Breast epithelium (tissue), 4 donors: ENCODE results near the gene UMODL1. TPM values are rescaled to one million over a fixed set of nuclear protein-coding genes. Genes with fewer than 3 reads are reported as not detected.
A peak's percentile ranks its signal among the peaks of the same experiment; 100 is the strongest.

Source experiments
- DNase-seq, 2 donors: peaks; one replicate each; pipeline ENCODE4 v3.0.0-alpha.2; 2019; ENCODE audit warnings: low spot score in 2 of 2
- H3K27ac ChIP-seq, 2 donors: fragments of 200-600 bp; sonication (generic) in 1 of 2; one replicate each; pipeline ENCODE4 v1.5.1; 2016 to 2019; ENCODE audit warnings: mild to moderate bottlenecking in 1 of 2
- H3K27me3 ChIP-seq, 2 donors: fragments of 200-600 bp; sonication (generic) in 1 of 2; one replicate each; pipeline versions ENCODE4 v1.5.1 to v1.6.0; 2017 to 2019; ENCODE audit warnings: control low read depth in 1 of 2, mild to moderate bottlenecking in 1 of 2
- H3K36me3 ChIP-seq: fragments of 200-600 bp; one replicate; pipeline ENCODE4 v1.5.1; 2019
- H3K4me1 ChIP-seq, 2 donors: fragments of 200-600 bp; sonication (generic); one replicate each; pipeline ENCODE4 v1.5.1; 2016 to 2019; ENCODE audit warnings: control low read depth in 1 of 2
- H3K4me3 ChIP-seq, 3 donors: fragments of 200-600 bp; sonication (generic); 1 replicate in 2 of 3; 2 replicates in 1 of 3; pipeline ENCODE4 v1.5.1; 2016 to 2019; ENCODE audit warnings: mild to moderate bottlenecking in 3 of 3, moderate library complexity in 2 of 3
- H3K9me3 ChIP-seq, 2 donors: fragments of 200-600 bp; sonication (generic) in 1 of 2; one replicate each; pipeline ENCODE4 v1.5.1; 2016 to 2019; ENCODE audit warnings: control low read depth in 1 of 2
- POLR2A ChIP-seq: fragments of 450-650 bp; IDR thresholded peaks from one replicate; pipeline ENCODE4 v1.6.1; 2016; ENCODE audit warnings: antibody characterized with exemption, mild to moderate bottlenecking, moderate library complexity
- POLR2AphosphoS5 ChIP-seq, 3 donors: sonication (generic); formaldehyde crosslinking; IDR thresholded peaks; one replicate each; pipeline ENCODE4 v1.6.1; 2017; ENCODE audit warnings: antibody characterized with exemption in 3 of 3
- intact Hi-C: fragments of 100-400 bp; cut with DNase I; formaldehyde crosslinking; loops from one replicate; pipeline ENCODE4 v1.15.1; 2023; ENCODE audit warnings: low total_unique reads
- total RNA-seq, 3 donors: library from RNA; depleted of rRNA; stranded (reverse); fragments of >200 nt; gene quantifications; one replicate each; pipeline ENCODE4 v1.1.0, GENCODE V29; 2016
- TF ChIP-seq, protein P1 (sequence below), 3 donors: fragments of 450-650 bp; IDR thresholded peaks; one replicate each; pipeline ENCODE4 v1.5.1; 2016 to 2017; ENCODE audit warnings: antibody characterized with exemption in 3 of 3, mild to moderate bottlenecking in 3 of 3, moderate library complexity in 3 of 3

UMODL1 gene
- total RNA-seq, 3 donors from 2014 or later = not detected

DNA sequence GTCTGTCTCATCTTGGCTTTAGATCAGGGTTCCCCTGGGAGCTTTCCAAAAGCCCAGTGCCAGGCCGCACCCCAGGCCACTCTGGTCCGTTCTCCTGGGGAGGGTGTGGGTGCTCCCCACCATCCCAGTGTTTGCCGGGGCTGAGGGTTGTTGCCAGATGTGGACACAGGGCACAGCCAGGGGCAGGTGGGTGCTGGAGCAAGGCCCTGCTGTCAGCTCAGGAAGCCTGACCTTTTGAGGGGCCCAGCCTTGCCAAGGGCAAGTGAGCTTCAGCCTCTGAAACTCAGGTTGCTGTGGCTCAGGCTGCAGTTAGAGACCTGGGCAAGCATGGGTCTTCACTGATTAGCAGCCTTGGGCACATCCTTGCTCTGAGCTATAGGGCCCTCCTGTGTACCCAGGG lies 38.1 kb upstream of the UMODL1 start:
- Histone ChIP-seq H3K36me3 (no peaks in the 10 kb centered on the region), H3K9me3 (no peaks in the 10 kb centered on the region), H3K4me1 (peaks cover 0 to 3% of the 10 kb centered on the region in 2 donors), H3K27me3 (no peaks in the 10 kb centered on the region), H3K27ac (no peak overlapping the region), H3K4me3 (no peak overlapping the region)
- intact Hi-C loops = no loop called here
- DNase-seq = no peak
- TF ChIP-seq POLR2A (no peak), POLR2AphosphoS5 (IDR thresholded peaks at IDR 0.05) (no peak)
- TF ChIP-seq, protein P1, sequence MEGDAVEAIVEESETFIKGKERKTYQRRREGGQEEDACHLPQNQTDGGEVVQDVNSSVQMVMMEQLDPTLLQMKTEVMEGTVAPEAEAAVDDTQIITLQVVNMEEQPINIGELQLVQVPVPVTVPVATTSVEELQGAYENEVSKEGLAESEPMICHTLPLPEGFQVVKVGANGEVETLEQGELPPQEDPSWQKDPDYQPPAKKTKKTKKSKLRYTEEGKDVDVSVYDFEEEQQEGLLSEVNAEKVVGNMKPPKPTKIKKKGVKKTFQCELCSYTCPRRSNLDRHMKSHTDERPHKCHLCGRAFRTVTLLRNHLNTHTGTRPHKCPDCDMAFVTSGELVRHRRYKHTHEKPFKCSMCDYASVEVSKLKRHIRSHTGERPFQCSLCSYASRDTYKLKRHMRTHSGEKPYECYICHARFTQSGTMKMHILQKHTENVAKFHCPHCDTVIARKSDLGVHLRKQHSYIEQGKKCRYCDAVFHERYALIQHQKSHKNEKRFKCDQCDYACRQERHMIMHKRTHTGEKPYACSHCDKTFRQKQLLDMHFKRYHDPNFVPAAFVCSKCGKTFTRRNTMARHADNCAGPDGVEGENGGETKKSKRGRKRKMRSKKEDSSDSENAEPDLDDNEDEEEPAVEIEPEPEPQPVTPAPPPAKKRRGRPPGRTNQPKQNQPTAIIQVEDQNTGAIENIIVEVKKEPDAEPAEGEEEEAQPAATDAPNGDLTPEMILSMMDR (IDR thresholded peaks at IDR 0.05) = no peak

DNA sequence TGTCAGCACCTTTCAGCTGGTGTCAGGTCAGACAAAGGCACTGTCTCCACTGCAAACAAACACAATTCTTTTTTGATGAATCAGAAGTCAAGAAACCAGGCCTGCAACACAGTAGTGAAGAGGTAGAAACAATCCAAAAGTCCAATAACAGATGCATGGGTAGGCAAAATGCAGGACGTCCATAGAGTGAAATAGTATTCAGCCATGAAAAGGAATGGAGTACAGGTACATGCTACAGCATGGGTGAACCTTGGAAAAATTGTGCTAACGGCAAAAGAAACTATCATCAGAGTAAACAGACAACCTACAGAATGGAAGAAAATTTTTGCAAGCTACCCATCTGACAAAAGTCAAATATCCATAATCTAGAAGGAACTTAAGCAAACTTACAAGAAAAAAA lies 34.8 kb upstream of the UMODL1 start:
- intact Hi-C loops = no loop called here
- H3K36me3 ChIP-seq = no peaks in the 10 kb centered on the region
- H3K27me3 ChIP-seq = no peaks in the 10 kb centered on the region
- H3K27ac ChIP-seq = no peak overlapping the region
- TF ChIP-seq POLR2AphosphoS5 (IDR thresholded peaks at IDR 0.05) (no peak), POLR2A (no peak)
- TF ChIP-seq, protein P1 (IDR thresholded peaks at IDR 0.05) = no peak
- peaks cover 0 to 3% of the 10 kb centered on the region in 2 donors for H3K4me1 ChIP-seq
- no peaks in the 10 kb centered on the region for H3K9me3 ChIP-seq
- DNase-seq = no peak
- H3K4me3 ChIP-seq = no peak overlapping the region

DNA sequence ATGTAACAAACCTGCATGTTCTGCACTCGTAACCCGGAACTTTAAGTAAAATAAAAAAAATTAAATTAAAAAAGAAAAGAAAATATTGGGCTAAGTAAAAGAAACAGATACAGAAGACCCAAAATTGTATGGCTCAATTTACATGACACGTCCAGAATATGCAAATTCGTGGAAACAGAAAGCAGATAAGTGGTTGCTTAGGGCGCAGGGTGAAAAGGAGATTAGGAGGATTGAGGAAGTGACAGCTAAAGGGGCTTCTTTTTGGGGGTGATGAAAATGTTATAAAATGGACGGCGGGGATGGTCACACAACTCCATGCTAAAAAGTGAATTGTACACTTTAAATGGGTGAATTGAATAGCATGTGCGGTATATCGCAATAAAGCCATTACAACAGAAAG lies 33.6 kb upstream of the UMODL1 start:
- Histone ChIP-seq H3K4me1 (no peaks in the 10 kb centered on the region), H3K4me3 (no peak overlapping the region), H3K9me3 (no peaks in the 10 kb centered on the region), H3K36me3 (no peaks in the 10 kb centered on the region), H3K27me3 (no peaks in the 10 kb centered on the region), H3K27ac (no peak overlapping the region)
- DNase-seq = no peak
- intact Hi-C loops = no loop called here
- TF ChIP-seq POLR2AphosphoS5 (IDR thresholded peaks at IDR 0.05) (no peak), POLR2A (no peak)
- TF ChIP-seq, protein P1 (IDR thresholded peaks at IDR 0.05) = no peak

DNA sequence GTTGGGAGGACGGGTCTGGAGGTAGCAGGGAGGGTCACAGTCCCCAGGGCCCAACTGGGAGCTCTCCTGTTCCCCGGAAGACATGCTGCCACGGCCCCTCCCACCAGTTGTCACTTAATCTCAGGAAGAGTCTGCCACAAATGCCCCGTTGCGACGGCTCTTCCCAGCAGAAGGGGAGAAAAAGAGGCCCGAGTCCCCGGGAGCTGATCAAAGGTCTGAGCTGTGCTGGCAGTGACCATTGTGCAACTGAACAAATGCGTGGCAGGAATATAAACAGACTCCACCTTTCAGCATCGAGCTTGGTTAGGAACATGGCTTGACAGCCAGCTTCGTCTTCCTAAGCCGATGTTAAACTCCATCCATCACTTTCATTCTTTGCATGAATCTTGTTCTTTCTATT lies 33.2 kb upstream of the UMODL1 start:
- intact Hi-C loops = no loop called here
- no peak overlapping the region for H3K4me3 ChIP-seq
- TF ChIP-seq, protein P1 (IDR thresholded peaks at IDR 0.05) = no peak
- TF ChIP-seq POLR2A (no peak), POLR2AphosphoS5 (IDR thresholded peaks at IDR 0.05) (no peak)
- H3K27ac ChIP-seq = no peak overlapping the region
- no peaks in the 10 kb centered on the region for H3K27me3 ChIP-seq
- no peaks in the 10 kb centered on the region for H3K4me1 ChIP-seq
- no peak for DNase-seq
- H3K9me3 ChIP-seq = no peaks in the 10 kb centered on the region
- no peaks in the 10 kb centered on the region for H3K36me3 ChIP-seq

- DNase-seq = no peak
- Histone ChIP-seq H3K4me3 (no peak overlapping the region), H3K9me3 (no peaks in the 10 kb centered on the region), H3K27ac (peak overlapping the region; percentile 66 to 81), H3K36me3 (no peaks in the 10 kb centered on the region), H3K27me3 (no peaks in the 10 kb centered on the region), H3K4me1 (no peaks in the 10 kb centered on the region)
- TF ChIP-seq POLR2AphosphoS5 (IDR thresholded peaks at IDR 0.05) = no peak
- intact Hi-C loops = no loop called here
Measured at GRCh38 chr21:42038393-42038792, 32.7 kb upstream of the UMODL1 start.

- intact Hi-C loops = no loop called here
- Histone ChIP-seq H3K4me1 (no peaks in the 10 kb centered on the region), H3K27ac (peak overlapping the region; percentile 66 to 81)
Measured at GRCh38 chr21:42038826-42039425, 32.2 kb upstream of the UMODL1 start.

More at GRCh38 chr21:42038826-42039425, 32.2 kb upstream of the UMODL1 start:
- Histone ChIP-seq H3K27me3 (no peaks in the 10 kb centered on the region), H3K36me3 (no peaks in the 10 kb centered on the region), H3K4me3 (no peak overlapping the region), H3K9me3 (no peaks in the 10 kb centered on the region)
- no peak for DNase-seq
- TF ChIP-seq, protein P1 (IDR thresholded peaks at IDR 0.05) = no peak
- TF ChIP-seq POLR2A = no peak
- no peak for TF ChIP-seq POLR2AphosphoS5 (IDR thresholded peaks at IDR 0.05)
